Epidermal melanocyte (primary cell): ENCODE measurements around the gene GLRA3.
"Not testable (repeated sequence)": the region's sequence is repeated elsewhere in the genome, so short reads cannot be mapped to it uniquely, and the experiment has no call there.

Source experiments
- DNase-seq: peaks from one replicate; pipeline ENCODE4 v3.0.0; 2011; ENCODE audit warnings: low spot score; ENCODE audit not compliant: insufficient read length

Gene GLRA3

DNA sequence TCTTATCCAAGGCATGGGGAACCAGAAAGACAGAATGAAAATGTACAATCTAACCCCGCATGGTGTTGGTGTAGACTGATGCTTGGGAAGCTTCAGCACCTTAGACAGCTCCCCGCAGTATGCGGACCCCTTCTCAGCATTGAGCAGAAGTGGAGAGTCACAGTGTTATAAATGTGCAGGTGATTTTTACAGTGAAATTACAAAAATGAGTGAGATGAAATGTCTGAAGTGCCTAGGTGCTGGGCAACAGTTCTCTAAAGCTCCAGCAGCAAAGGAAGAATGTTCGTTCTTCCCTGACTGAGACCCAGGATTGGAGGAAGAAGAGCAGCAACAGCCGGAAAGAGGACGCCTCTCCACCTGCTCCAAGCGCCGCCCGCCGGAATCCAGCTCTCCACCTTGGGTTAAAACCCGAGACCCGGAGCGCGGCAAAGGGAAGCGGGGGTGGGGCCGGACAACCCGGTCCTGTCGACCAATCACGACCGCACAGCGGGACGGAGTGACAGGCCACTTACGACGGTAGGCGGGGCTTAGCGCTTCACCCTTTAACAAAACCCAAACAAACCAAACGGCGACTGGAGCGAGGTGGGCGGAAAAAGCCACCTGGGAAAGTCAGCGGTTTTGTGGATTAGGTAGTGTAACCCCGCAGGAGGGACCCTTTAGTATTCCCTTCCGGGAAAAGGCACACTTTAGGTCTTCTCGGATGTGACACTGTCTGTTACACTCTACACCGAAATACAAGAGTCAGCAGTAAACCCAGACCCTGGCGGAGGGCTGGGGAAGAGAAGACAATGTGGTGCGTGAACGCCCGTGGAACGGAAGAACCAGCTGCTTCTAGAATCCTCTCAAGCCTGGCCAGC, at the start of gene GLRA3:
GLRA3 (minus strand) TSS at position 403 of the 857 bp plus-strand sequence. CDS start 436 bp downstream, outside the sequence.
- no peak for DNase-seq

- DNase-seq: no peak
Measured at GRCh38 chr4:174874898-174875297, 45.9 kb upstream of the GLRA3 start.

- DNase-seq: no peak
Measured at GRCh38 chr4:174873931-174874330, 44.9 kb upstream of the GLRA3 start.

GRCh38 chr4:174873146-174873545, 44.1 kb upstream of the GLRA3 start:
- DNase-seq: not testable (repeated sequence)

GRCh38 chr4:174871407-174871806, 42.4 kb upstream of the GLRA3 start:
- no peak for DNase-seq

- no peak for DNase-seq
Measured at GRCh38 chr4:174870311-174870710, 41.3 kb upstream of the GLRA3 start.

- DNase-seq: no peak
Measured at GRCh38 chr4:174869339-174869738, 40.3 kb upstream of the GLRA3 start.

GRCh38 chr4:174867903-174868302, 38.9 kb upstream of the GLRA3 start:
- no peak for DNase-seq

- no peak for DNase-seq
Measured at GRCh38 chr4:174865418-174865985, 36.5 kb upstream of the GLRA3 start.

DNA sequence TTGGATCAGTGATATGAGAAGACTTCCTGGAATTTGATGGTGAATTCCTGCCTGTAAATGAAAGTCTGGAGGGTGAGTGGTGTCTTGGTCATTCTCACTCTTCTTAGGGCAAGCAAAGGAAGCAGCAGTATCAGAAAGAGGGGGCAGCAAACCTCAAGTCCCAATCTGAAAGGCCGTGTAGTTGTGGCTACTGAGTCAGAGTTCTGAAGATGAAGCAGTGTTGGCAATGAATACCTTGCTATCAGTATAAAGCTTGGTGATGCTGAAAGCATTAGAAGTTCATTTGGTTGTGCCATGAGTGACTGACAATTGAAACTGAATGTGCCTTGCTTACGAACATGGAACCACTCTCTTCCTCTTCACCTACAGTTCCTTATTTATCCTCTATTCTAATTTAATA, 35.0 kb upstream of the GLRA3 start:
- no peak for DNase-seq

DNA sequence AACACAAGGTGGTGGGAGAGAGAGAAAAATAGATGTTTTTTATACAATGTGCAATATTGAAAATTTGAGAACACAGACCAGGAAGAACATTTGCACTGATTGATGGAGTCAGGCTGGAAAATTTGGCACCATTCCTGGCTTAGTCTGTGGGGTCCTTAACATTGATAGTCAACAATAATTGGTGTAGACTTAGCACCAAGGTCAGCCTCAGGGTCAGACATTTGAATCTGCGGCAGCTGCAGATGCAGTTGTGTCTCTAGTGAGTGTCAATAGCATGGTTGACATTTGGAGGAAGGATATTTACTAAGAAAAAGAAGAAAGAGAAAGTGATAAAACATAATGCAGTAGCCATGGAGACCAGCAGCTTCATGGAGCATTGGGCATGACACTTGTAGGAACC, 31.5 kb upstream of the GLRA3 start:
- DNase-seq: no peak

GRCh38 chr4:174859904-174860303, 30.9 kb upstream of the GLRA3 start:
- DNase-seq: no peak

DNA sequence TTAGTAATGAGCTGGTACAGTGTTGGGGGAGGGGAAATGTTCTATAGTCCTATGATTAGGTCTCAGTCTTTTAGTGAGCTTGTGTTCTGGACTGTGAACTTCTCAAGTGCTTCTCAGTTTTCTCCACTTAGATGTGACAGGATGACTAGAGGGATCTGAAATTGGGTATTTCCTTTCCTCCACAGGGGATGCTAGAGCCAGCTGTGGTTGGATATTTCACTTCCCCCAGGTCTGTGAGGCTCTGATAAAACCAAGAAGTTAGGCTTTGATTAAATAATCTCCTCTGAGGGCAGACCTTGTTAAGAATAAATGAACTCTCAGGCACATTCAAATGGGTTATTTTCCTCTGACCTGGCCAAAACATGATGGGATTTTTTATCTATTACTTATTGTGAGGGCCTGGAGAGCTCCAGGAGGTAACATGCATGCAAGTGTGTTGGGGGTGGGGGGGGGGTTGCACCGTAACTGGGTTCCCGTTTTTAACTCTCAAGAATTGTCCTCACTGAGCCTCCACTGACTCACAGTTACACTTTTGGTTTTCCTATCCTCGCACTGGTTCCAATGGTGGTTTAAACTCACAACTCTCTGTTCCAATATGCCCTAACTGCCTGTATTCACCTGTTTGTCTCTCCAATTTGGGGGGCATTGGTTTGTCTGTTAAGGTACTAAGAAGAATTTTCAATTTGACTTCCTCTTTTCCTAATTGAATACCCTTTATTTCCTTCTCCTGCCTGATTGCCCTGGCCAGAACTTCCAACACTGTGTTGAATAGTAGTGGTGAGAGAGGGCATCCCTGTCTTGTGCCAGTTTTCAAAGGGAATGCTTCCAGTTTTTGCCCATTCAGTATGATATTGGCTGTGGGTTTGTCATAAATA, 28.1 kb upstream of the GLRA3 start:
- no peak for DNase-seq

DNA sequence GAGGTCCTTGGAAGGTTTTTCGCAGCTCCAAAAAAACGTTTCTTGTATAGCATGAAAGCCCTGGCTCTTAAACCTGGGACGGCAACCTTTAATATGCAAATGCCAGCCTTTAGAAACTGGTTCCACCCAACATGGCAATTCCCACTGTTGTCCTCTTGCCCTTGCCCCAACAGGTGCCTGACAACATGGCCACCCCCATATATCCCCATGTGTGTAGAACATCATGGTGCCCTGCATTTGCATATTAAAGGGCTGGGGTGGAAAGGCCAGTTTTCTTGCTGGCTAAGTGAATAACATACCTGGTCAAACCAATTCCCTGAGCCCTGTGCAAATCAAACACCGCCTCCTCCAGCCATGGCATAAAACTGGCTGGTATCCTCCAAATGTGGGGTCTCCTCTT, 26.0 kb upstream of the GLRA3 start:
- no peak for DNase-seq

- no peak for DNase-seq
Measured at GRCh38 chr4:174853629-174854028, 24.6 kb upstream of the GLRA3 start.

DNA sequence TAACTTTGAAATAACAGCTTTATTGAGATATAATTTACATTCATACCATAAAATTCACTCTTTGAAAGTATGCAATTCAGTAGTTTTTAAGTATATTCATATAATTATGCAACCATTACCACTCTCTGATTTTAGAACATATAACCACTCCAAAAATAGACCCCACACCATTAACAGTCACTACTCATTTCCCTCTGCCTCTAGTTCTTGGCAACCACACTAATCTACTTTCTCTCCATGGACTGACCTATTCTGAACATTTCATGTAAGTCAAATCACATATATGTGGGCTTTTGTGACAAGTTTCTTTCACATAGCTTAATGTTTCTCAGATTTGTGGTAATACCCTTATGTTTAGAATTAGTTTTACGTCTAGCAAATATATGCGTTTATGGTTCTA, 19.5 kb upstream of the GLRA3 start:
- no peak for DNase-seq

DNA sequence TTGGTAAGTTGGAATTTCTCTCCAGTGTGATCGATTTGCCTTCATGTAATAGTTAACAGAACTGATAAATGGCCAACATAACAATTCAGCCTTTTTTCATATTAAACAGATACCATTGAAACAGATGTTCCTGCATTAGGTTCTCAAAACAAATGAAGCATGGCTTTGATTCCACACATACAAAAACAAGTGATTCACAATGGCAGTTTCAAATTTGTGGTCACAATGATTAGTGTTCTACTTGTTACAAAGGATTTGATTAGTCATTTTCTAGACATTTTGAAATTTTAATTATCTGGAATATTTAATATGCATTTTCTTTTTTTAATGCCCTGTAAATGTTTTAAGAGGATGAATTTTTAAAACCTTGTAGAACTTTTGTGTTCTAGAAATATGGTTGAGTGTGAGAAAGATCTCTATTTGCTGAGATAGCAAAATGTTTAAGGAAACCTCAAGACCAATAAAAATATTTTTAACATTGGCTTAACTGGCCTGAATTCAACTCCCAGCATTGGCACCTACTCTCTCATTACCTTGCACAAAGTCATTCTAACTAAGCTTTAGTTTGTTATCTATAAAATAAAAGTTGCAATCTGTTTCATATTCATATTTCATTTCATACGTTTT, 18.9 kb upstream of the GLRA3 start:
- DNase-seq: no peak

DNA sequence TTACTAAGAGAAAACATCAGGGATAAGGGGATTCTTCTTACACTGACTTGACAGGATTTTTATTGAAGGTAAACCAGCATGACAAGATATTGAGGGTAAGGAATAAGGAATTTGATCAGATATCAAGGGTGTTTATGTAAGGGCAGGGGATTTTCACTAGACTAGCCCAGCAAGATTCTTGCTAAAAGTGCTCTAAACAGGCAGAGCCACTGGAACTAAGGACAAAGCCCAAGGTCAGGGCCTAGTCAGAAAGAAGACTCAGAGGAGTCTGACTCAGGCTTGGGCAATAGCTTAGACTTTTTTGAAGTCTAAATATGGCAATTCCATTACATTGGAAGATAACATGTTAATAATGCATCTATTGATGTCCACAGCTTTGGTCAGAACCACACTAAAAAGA, 6.5 kb upstream of the GLRA3 start:
- DNase-seq: no peak

DNA sequence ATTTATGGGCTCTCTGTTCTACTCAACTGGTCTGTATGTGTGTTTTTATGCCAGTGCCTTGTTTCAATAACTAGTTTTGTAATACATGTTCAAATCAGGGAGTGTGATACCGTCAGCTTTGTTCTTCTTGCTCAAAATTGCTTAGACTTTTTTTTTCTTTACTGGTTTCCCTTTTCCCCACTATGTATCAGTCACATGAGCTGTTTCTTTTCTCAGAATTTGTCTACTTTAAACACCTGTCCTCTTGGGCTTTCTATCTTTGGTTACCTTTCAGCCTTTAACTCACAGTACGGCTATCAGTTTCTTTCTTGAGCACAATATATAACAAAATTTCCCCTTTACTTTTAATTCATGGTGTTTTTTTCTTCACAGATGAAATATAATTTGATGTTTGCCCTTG, 5.4 kb upstream of the GLRA3 start:
- no peak for DNase-seq

DNA sequence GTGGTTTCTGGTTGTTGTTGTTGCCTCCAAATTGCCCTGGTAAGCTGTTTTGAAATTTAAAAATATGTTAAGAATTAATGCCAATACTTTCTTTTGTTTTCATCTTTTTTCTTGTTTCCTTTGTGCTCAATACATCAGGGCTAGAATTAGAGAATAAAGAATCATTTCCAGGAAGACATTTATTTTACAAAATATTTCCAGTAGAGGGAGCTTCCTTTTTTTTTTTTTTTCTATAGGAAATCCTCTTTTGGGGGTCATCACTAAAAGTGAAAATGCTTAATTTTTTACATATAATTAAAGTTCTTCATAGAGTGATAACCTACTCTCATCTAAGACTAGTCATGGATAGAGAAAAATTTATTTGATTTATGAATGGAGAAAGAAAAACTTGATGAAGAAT, 2.4 kb downstream of the GLRA3 start:
- DNase-seq: no peak

- DNase-seq: no peak
Measured at GRCh38 chr4:174815282-174815681, 13.8 kb downstream of the GLRA3 start.

- DNase-seq: no peak
Measured at GRCh38 chr4:174813292-174813691, 15.8 kb downstream of the GLRA3 start.
